Breast epithelium (tissue), 4 donors: ENCODE results near the gene SLC9A6. TPM values are rescaled to one million over a fixed set of nuclear protein-coding genes. Genes with fewer than 3 reads are reported as not detected.

Experiments
- DNase-seq, 2 donors: peaks; one replicate each; pipeline ENCODE4 v3.0.0-alpha.2; 2019; ENCODE audit warnings: low spot score in 2 of 2
- H3K27ac ChIP-seq, 2 donors: fragments of 200-600 bp; sonication (generic) in 1 of 2; one replicate each; pipeline ENCODE4 v1.5.1; 2016 to 2019; ENCODE audit warnings: mild to moderate bottlenecking in 1 of 2
- H3K27me3 ChIP-seq, 2 donors: fragments of 200-600 bp; sonication (generic) in 1 of 2; one replicate each; pipeline versions ENCODE4 v1.5.1 to v1.6.0; 2017 to 2019; ENCODE audit warnings: control low read depth in 1 of 2, mild to moderate bottlenecking in 1 of 2
- H3K36me3 ChIP-seq: fragments of 200-600 bp; one replicate; pipeline ENCODE4 v1.5.1; 2019
- H3K4me1 ChIP-seq, 2 donors: fragments of 200-600 bp; sonication (generic); one replicate each; pipeline ENCODE4 v1.5.1; 2016 to 2019; ENCODE audit warnings: control low read depth in 1 of 2
- H3K4me3 ChIP-seq, 3 donors: fragments of 200-600 bp; sonication (generic); 1 replicate in 2 of 3; 2 replicates in 1 of 3; pipeline ENCODE4 v1.5.1; 2016 to 2019; ENCODE audit warnings: mild to moderate bottlenecking in 3 of 3, moderate library complexity in 2 of 3
- H3K9me3 ChIP-seq, 2 donors: fragments of 200-600 bp; sonication (generic) in 1 of 2; one replicate each; pipeline ENCODE4 v1.5.1; 2016 to 2019; ENCODE audit warnings: control low read depth in 1 of 2
- CTCF ChIP-seq, 3 donors: fragments of 450-650 bp; IDR thresholded peaks; one replicate each; pipeline ENCODE4 v1.5.1; 2016 to 2017; ENCODE audit warnings: antibody characterized with exemption in 3 of 3, mild to moderate bottlenecking in 3 of 3, moderate library complexity in 3 of 3
- POLR2A ChIP-seq: fragments of 450-650 bp; IDR thresholded peaks from one replicate; pipeline ENCODE4 v1.6.1; 2016; ENCODE audit warnings: antibody characterized with exemption, mild to moderate bottlenecking, moderate library complexity
- POLR2AphosphoS5 ChIP-seq, 3 donors: sonication (generic); formaldehyde crosslinking; IDR thresholded peaks; one replicate each; pipeline ENCODE4 v1.6.1; 2017; ENCODE audit warnings: antibody characterized with exemption in 3 of 3
- intact Hi-C: fragments of 100-400 bp; cut with DNase I; formaldehyde crosslinking; loops from one replicate; pipeline ENCODE4 v1.15.1; 2023; ENCODE audit warnings: low total_unique reads
- total RNA-seq, 3 donors: library from RNA; depleted of rRNA; stranded (reverse); fragments of >200 nt; gene quantifications; one replicate each; pipeline ENCODE4 v1.1.0, GENCODE V29; 2016

Gene SLC9A6
- total RNA-seq, 3 donors from 2014 or later, result 12.5 to 17.1 (median 12.9) TPM

- Histone ChIP-seq H3K4me1 (no peaks in the 10 kb centered on the region), H3K36me3 (no peaks in the 10 kb centered on the region), H3K4me3 (no peak overlapping the region), H3K27ac (no peak overlapping the region), H3K27me3 (peaks cover 0 to 35% of the 10 kb centered on the region in 2 donors), H3K9me3 (no peaks in the 10 kb centered on the region)
- TF ChIP-seq POLR2A (no peak), CTCF (IDR thresholded peaks at IDR 0.05) (no peak), POLR2AphosphoS5 (IDR thresholded peaks at IDR 0.05) (no peak)
- DNase-seq, result no peak
- intact Hi-C loops, result no loop called here
Measured at GRCh38 chrX:135981668-135982067, 3.6 kb upstream of the SLC9A6 start.

- Histone ChIP-seq H3K27me3 (peaks cover 0 to 41% of the 10 kb centered on the region in 2 donors), H3K4me1 (no peaks in the 10 kb centered on the region), H3K27ac (no peak overlapping the region), H3K36me3 (no peaks in the 10 kb centered on the region), H3K4me3 (no peak overlapping the region), H3K9me3 (no peaks in the 10 kb centered on the region)
- intact Hi-C loops, result no loop called here
- TF ChIP-seq CTCF (IDR thresholded peaks at IDR 0.05) (no peak), POLR2AphosphoS5 (IDR thresholded peaks at IDR 0.05) (no peak), POLR2A (no peak)
- DNase-seq, result no peak
Measured at GRCh38 chrX:135982860-135983259, 2.4 kb upstream of the SLC9A6 start.

- Histone ChIP-seq H3K4me3 (peak overlapping the region in 2 of 3 donors; percentile 55 to 80), H3K4me1 (no peaks in the 10 kb centered on the region), H3K9me3 (no peaks in the 10 kb centered on the region), H3K27me3 (peaks cover 0 to 35% of the 10 kb centered on the region in 2 donors), H3K36me3 (no peaks in the 10 kb centered on the region), H3K27ac (peak overlapping the region; percentile 66 to 87)
- intact Hi-C loops, result no loop called here
- TF ChIP-seq CTCF (IDR thresholded peaks at IDR 0.05), result no peak
- no peak for TF ChIP-seq POLR2A
- no peak for TF ChIP-seq POLR2AphosphoS5 (IDR thresholded peaks at IDR 0.05)
- DNase-seq, result no peak
Measured at GRCh38 chrX:135984256-135984655, 979 bp upstream of the SLC9A6 start.

GRCh38 chrX:135984791-135985156, 461 bp upstream of the SLC9A6 start:
- peak overlapping the region; percentile 66 to 87 for H3K27ac ChIP-seq
- intact Hi-C loops, result no loop called here
- peak overlapping the region; percentile 55 to 80 (median 70) for H3K4me3 ChIP-seq
- TF ChIP-seq POLR2AphosphoS5 (IDR thresholded peaks at IDR 0.05), result no peak
- no peak for TF ChIP-seq CTCF (IDR thresholded peaks at IDR 0.05)
- no peak for TF ChIP-seq POLR2A
- DNase-seq, result no peak
- peaks cover 0 to 32% of the 10 kb centered on the region in 2 donors for H3K27me3 ChIP-seq
- no peaks in the 10 kb centered on the region for H3K4me1 ChIP-seq
- no peaks in the 10 kb centered on the region for H3K36me3 ChIP-seq
- H3K9me3 ChIP-seq, result no peaks in the 10 kb centered on the region

GRCh38 chrX:135985973-135986310, 707 bp downstream of the SLC9A6 start:
- peak overlapping the region; percentile 66 to 87 for H3K27ac ChIP-seq
- H3K9me3 ChIP-seq, result no peaks in the 10 kb centered on the region
- H3K4me1 ChIP-seq, result no peaks in the 10 kb centered on the region
- H3K4me3 ChIP-seq, result peak overlapping the region; percentile 55 to 80 (median 70)
- no peaks in the 10 kb centered on the region for H3K36me3 ChIP-seq
- TF ChIP-seq POLR2A (no peak), POLR2AphosphoS5 (IDR thresholded peaks at IDR 0.05) (no peak)
- peaks cover 0 to 25% of the 10 kb centered on the region in 2 donors for H3K27me3 ChIP-seq
- no peak for DNase-seq
- intact Hi-C loops, result no loop called here

GRCh38 chrX:135988245-135988644, 3.0 kb downstream of the SLC9A6 start:
- no peak overlapping the region for H3K27ac ChIP-seq
- no peak overlapping the region for H3K4me3 ChIP-seq
- H3K27me3 ChIP-seq, result peaks cover 0 to 17% of the 10 kb centered on the region in 2 donors
- H3K9me3 ChIP-seq, result no peaks in the 10 kb centered on the region
- no peak for DNase-seq
- intact Hi-C loops, result no loop called here
- no peak for TF ChIP-seq POLR2A
- no peak for TF ChIP-seq CTCF (IDR thresholded peaks at IDR 0.05)
- TF ChIP-seq POLR2AphosphoS5 (IDR thresholded peaks at IDR 0.05), result no peak
- no peaks in the 10 kb centered on the region for H3K4me1 ChIP-seq
- H3K36me3 ChIP-seq, result no peaks in the 10 kb centered on the region
